ENCODE measurements around the gene HOMEZ.

HOMEZ gene

DNA sequence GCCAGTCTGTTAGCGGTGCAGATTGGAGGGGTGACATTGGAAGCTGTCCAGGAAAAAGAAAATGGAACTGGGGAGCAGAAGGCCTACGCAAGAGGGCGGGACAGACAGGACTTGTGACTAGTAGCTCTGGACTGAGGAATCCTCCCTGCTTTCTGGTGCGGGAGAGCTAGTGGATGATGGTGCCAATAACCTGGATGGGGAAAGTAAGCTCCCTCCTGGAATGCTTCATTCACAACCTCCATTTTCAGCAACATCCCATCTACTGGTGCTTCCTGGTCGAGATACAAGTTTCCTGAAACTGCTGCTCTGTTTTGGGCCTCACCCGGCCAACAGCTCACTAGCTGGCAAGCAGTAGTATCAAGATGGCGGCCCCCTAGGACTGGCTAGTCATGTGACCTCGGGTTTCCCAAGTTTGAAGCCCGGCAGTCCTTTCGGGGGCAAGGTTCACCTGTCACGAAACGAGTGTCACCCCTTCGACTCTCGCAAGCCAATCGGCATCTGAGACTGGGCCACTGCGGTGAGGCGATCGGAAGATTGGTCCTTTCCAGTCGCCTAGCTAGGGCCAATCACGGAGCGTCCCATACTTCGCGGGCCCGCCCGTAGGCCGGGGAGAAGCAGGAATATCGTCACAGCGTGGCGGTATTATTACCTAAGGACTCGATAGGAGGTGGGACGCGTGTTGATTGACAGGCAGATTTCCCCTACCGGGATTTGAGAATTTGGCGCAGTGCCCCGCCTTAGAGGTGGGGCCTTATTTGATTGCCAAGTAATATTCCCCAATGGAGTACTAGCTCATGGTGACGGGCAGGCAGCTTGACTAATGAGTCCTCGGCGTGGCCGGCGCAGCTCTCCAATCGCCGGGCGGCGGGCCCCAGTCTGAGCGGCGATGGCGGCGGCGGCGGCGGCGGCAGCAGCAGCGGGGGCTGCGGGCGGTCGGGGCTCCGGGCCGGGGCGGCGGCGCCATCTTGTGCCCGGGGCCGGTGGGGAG is 34.9 kb upstream of the HOMEZ start, which contains the start of gene PABPN1:
Gene PABPN1, plus strand, starts transcription at position 874 of the 988 bp plus-strand sequence. Its CDS starts 13 bp downstream, at position 887.
- Histone ChIP-seq H3K4me1 (ENCODE audit: control insufficient read depth, low read length) (peaks cover 22% of the 10 kb centered on the region), H3K27me3 (ENCODE audit: control insufficient read depth, low read length) (no peaks in the 10 kb centered on the region), H4K20me1 (ENCODE audit: control insufficient read depth, insufficient read depth, low read depth, low read length) (no peaks in the 10 kb centered on the region; the same call in 1 of the 2 replicates), H3K9me2 (replicated peaks; ENCODE audit: control insufficient read depth, low read length) (no peaks in the 10 kb centered on the region), H3K4me2 (ENCODE audit: low read length) (peak within 1 kb of the TSS; percentile 84), H3K9me3 (ENCODE audit: control insufficient read depth, insufficient read depth, low read length) (no peaks in the 10 kb centered on the region), H3K36me3 (ENCODE audit: control insufficient read depth, low read length) (peaks cover 51% of the 10 kb centered on the region), H3K4me3 (ENCODE audit: low read length) (peak within 1 kb of the TSS; percentile 98), H3K79me2 (ENCODE audit: control insufficient read depth, low read length) (peaks cover 37% of the 10 kb centered on the region), H3F3A (ENCODE audit: control insufficient read depth, insufficient read depth) (peaks cover 17% of the 10 kb centered on the region), H3K27ac (ENCODE audit: low read depth, low read length) (peak within 1 kb of the TSS; percentile 76)
- TF ChIP-seq CTCF (IDR thresholded peaks at IDR 0.05; ENCODE audit: low read depth, low read length, poor library complexity, severe bottlenecking), result no peak
- no peak for TF ChIP-seq EZH2phosphoT487 (IDR thresholded peaks at IDR 0.05; ENCODE audit: borderline replicate concordance, low read length)

GRCh38 chr14:23319746-23320583 is 34.0 kb upstream of the HOMEZ start:
- H3K36me3 ChIP-seq (ENCODE audit: control insufficient read depth, low read length), result peaks cover 44% of the 10 kb centered on the region

DNA sequence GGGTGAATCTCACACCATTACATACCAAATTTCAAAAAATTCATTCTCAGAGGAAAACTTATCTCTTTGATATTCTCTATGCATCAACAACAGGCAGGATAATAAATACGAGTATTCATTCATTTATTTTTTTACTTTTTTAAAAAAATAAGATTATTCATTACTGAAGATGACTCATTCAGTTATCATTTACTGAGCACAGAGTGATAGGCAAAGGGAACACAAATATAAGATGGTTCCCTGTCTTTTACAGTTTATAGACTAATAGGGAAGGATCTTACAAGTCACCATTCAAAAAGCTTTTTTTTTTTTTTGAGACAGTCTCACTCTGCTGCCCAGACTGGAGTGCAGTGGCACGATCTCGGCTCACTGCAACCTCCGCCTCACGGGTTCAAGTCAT is 30.4 kb upstream of the HOMEZ start:
- Histone ChIP-seq H3K79me2 (ENCODE audit: control insufficient read depth, low read length) (peaks cover 7% of the 10 kb centered on the region; the same call in 1 of the 2 replicates), H3K36me3 (ENCODE audit: control insufficient read depth, low read length) (peaks cover 16% of the 10 kb centered on the region), H3K4me2 (ENCODE audit: low read length) (no peak overlapping the region), H3K4me3 (ENCODE audit: low read length) (no peak overlapping the region), H3K27me3 (ENCODE audit: control insufficient read depth, low read length) (no peaks in the 10 kb centered on the region), H3K27ac (ENCODE audit: low read depth, low read length) (no peak overlapping the region), H3K9me2 (replicated peaks; ENCODE audit: control insufficient read depth, low read length) (no peaks in the 10 kb centered on the region), H4K20me1 (ENCODE audit: control insufficient read depth, insufficient read depth, low read depth, low read length) (no peaks in the 10 kb centered on the region), H3K9me3 (ENCODE audit: control insufficient read depth, insufficient read depth, low read length) (no peaks in the 10 kb centered on the region), H3K4me1 (ENCODE audit: control insufficient read depth, low read length) (peaks cover 11% of the 10 kb centered on the region), H3F3A (ENCODE audit: control insufficient read depth, insufficient read depth) (peaks cover 5% of the 10 kb centered on the region)
- TF ChIP-seq EZH2phosphoT487 (IDR thresholded peaks at IDR 0.05; ENCODE audit: borderline replicate concordance, low read length) (no peak), CTCF (IDR thresholded peaks at IDR 0.05; ENCODE audit: low read depth, low read length, poor library complexity, severe bottlenecking) (no peak)

More at GRCh38 chr14:23319746-23320583, 34.0 kb upstream of the HOMEZ start:
- no peak for TF ChIP-seq CTCF (IDR thresholded peaks at IDR 0.05; ENCODE audit: low read depth, low read length, poor library complexity, severe bottlenecking)
- no peak for TF ChIP-seq EZH2phosphoT487 (IDR thresholded peaks at IDR 0.05; ENCODE audit: borderline replicate concordance, low read length)
- Histone ChIP-seq H3K79me2 (ENCODE audit: control insufficient read depth, low read length) (peaks cover 37% of the 10 kb centered on the region), H3K4me3 (ENCODE audit: low read length) (peak overlapping the region; percentile 87), H3K27me3 (ENCODE audit: control insufficient read depth, low read length) (no peaks in the 10 kb centered on the region), H3K4me2 (ENCODE audit: low read length) (peak overlapping the region; percentile 84), H3F3A (ENCODE audit: control insufficient read depth, insufficient read depth) (peaks cover 11% of the 10 kb centered on the region), H3K9me2 (replicated peaks; ENCODE audit: control insufficient read depth, low read length) (no peaks in the 10 kb centered on the region), H4K20me1 (ENCODE audit: control insufficient read depth, insufficient read depth, low read depth, low read length) (no peaks in the 10 kb centered on the region; the same call in 1 of the 2 replicates), H3K27ac (ENCODE audit: low read depth, low read length) (peak overlapping the region; percentile 76), H3K9me3 (ENCODE audit: control insufficient read depth, insufficient read depth, low read length) (no peaks in the 10 kb centered on the region), H3K4me1 (ENCODE audit: control insufficient read depth, low read length) (peaks cover 22% of the 10 kb centered on the region)
